Articular chondrocyte of knee joint (primary cell): Measurements from ENCODE around the gene LDB3. TPM values are rescaled to one million over a fixed set of nuclear protein-coding genes. Genes with fewer than 3 reads are reported as not detected.

Experiments used
- total RNA-seq: library from RNA; depleted of rRNA; stranded (reverse); fragments of >200 nt; gene quantifications from 2 replicates; pipeline ENCODE4 v1.2.3, GENCODE V29; 2012

Gene LDB3
- 0.11 and 0.13 TPM in 2 replicates for total RNA-seq

GRCh38 chr10:86668297-86669165 lies at the start of gene LDB3:
TSS of gene LDB3 (plus strand) at chr10:86668511. CDS start at chr10:86668692, 181 bp downstream.

GRCh38 chr10:86654411-86655172 lies 13.7 kb upstream of the LDB3 start, which contains the start of gene OPN4:
TSS of gene OPN4 (plus strand) at chr10:86654547. CDS start at chr10:86654784, 237 bp downstream.

GRCh38 chr10:86756511-86757112 lies 88.3 kb downstream of the LDB3 start, which contains the start of gene BMPR1A:
TSS of gene BMPR1A (plus strand) at chr10:86756619. CDS start at chr10:86876019, 119,400 bp downstream.

Other genes with a start within 250 kb of the LDB3 start
- gene WAPL, start 146.7 kb upstream of the LDB3 start, total RNA-seq: 46.5 and 51.3 TPM in 2 replicates
- gene OPN4, start 14.0 kb upstream of the LDB3 start, total RNA-seq: not detected in 2 replicates
- gene BMPR1A, start 88.1 kb downstream of the LDB3 start, total RNA-seq: 90.9 and 96.3 TPM in 2 replicates